ENCODE measurements around the gene STYXL1.

GRCh38 chr7:76063525-76063924, 15.7 kb upstream of the STYXL1 start:
- TF ChIP-seq POLR2A (IDR thresholded peaks at IDR 0.05) = no peak
- TF ChIP-seq, protein P1, sequence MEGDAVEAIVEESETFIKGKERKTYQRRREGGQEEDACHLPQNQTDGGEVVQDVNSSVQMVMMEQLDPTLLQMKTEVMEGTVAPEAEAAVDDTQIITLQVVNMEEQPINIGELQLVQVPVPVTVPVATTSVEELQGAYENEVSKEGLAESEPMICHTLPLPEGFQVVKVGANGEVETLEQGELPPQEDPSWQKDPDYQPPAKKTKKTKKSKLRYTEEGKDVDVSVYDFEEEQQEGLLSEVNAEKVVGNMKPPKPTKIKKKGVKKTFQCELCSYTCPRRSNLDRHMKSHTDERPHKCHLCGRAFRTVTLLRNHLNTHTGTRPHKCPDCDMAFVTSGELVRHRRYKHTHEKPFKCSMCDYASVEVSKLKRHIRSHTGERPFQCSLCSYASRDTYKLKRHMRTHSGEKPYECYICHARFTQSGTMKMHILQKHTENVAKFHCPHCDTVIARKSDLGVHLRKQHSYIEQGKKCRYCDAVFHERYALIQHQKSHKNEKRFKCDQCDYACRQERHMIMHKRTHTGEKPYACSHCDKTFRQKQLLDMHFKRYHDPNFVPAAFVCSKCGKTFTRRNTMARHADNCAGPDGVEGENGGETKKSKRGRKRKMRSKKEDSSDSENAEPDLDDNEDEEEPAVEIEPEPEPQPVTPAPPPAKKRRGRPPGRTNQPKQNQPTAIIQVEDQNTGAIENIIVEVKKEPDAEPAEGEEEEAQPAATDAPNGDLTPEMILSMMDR (IDR thresholded peaks at IDR 0.05) = no peak
